Tibial nerve (tissue), 4 donors: ENCODE results near the gene PIEZO2. TPM values are rescaled to one million over a fixed set of nuclear protein-coding genes. Genes with fewer than 3 reads are reported as not detected.

Experiments used
- DNase-seq, 2 donors: peaks; one replicate each; pipeline ENCODE4 v3.0.0-alpha.2; 2019; ENCODE audit warnings: low spot score in 2 of 2
- H3K27ac ChIP-seq, 4 donors: fragments of 200-600 bp; sonication (generic) in 3 of 4; one replicate each; pipeline ENCODE4 v1.5.1; 2017 to 2019; ENCODE audit warnings: mild to moderate bottlenecking in 1 of 4
- H3K27me3 ChIP-seq, 2 donors: fragments of 200-600 bp; sonication (generic) in 1 of 2; one replicate each; pipeline versions ENCODE4 v1.5.1 to v1.6.0; 2017 to 2019
- H3K36me3 ChIP-seq, 3 donors: fragments of 200-600 bp; sonication (generic); one replicate each; pipeline ENCODE4 v1.5.1; 2018 to 2019
- H3K4me1 ChIP-seq, 4 donors: fragments of 200-600 bp; sonication (generic) in 3 of 4; one replicate each; pipeline ENCODE4 v1.5.1; 2017 to 2019
- H3K4me3 ChIP-seq, 4 donors: fragments of 200-600 bp; sonication (generic) in 3 of 4; one replicate each; pipeline ENCODE4 v1.5.1; 2017 to 2019; ENCODE audit warnings: mild to moderate bottlenecking in 1 of 4, moderate library complexity in 1 of 4
- H3K9me3 ChIP-seq, 4 donors: fragments of 200-600 bp; sonication (generic) in 3 of 4; one replicate each; pipeline ENCODE4 v1.5.1; 2017 to 2019
- CTCF ChIP-seq, 5 experiments: fragments of 200-600 bp in 3 of 5; fragments of 450-650 bp in 2 of 5; sonication (generic) in 3 of 5; IDR thresholded peaks; one replicate each; pipeline ENCODE4 v1.5.1; 2016 to 2019; ENCODE audit warnings: antibody characterized with exemption in 5 of 5, mild to moderate bottlenecking in 3 of 5, moderate library complexity in 2 of 5
- EP300 ChIP-seq, 2 donors: sonication (generic); formaldehyde crosslinking; IDR thresholded peaks; one replicate each; pipeline ENCODE4 v1.6.1; 2017; ENCODE audit warnings: antibody characterized with exemption in 2 of 2, mild to moderate bottlenecking in 1 of 2
- POLR2A ChIP-seq, 2 donors: fragments of 450-650 bp; IDR thresholded peaks; one replicate each; pipeline ENCODE4 v1.6.1; 2017; ENCODE audit warnings: antibody characterized with exemption in 2 of 2, mild to moderate bottlenecking in 2 of 2, moderate library complexity in 2 of 2
- WGBS, 2 donors: methylation state at CpG; one replicate each; pipeline ENCODE4 v1.1.5; 2018; 5-methylcytosine and 5-hydroxymethylcytosine counted together
- total RNA-seq, 4 donors: library from RNA; depleted of rRNA; stranded (reverse); fragments of >200 nt; gene quantifications; one replicate each; pipeline ENCODE4 v1.1.0, GENCODE V29; 2016

The PIEZO2 gene
- total RNA-seq, 4 donors from 2014 or later: 17.0 to 27.7 (median 22.3) TPM

- Histone ChIP-seq H3K27me3 (no peaks in the 10 kb centered on the region), H3K27ac (no peak overlapping the region), H3K9me3 (peaks cover 0 to 4% (median under 1%) of the 10 kb centered on the region in 4 donors), H3K4me1 (no peaks in the 10 kb centered on the region), H3K36me3 (no peaks in the 10 kb centered on the region), H3K4me3 (no peak overlapping the region)
- TF ChIP-seq POLR2A (IDR thresholded peaks at IDR 0.05) (no peak), CTCF (IDR thresholded peaks at IDR 0.05) (no peak), EP300 (IDR thresholded peaks at IDR 0.05) (no peak)
- 84 to 100% methylated on average over 1 of the region's 1 CpG for WGBS, 2 donors
- DNase-seq: no peak
These were observed 197.5 kb downstream of the PIEZO2 start for GRCh38 chr18:10951631-10952544.

GRCh38 chr18:10950876-10951630, 198.3 kb downstream of the PIEZO2 start:
- peaks cover 0 to 10% (median 4%) of the 10 kb centered on the region in 4 donors for H3K9me3 ChIP-seq

GRCh38 chr18:10950080-10950875, 199.1 kb downstream of the PIEZO2 start:
- H3K27ac ChIP-seq: no peak overlapping the region
- no peaks in the 10 kb centered on the region for H3K4me1 ChIP-seq
- no peak for DNase-seq
- 93% methylated on average over 12 of the region's 12 CpGs for WGBS, 2 donors
- no peak overlapping the region for H3K4me3 ChIP-seq
- no peaks in the 10 kb centered on the region for H3K36me3 ChIP-seq
- H3K27me3 ChIP-seq: no peaks in the 10 kb centered on the region
- peaks cover 0 to 18% (median 7%) of the 10 kb centered on the region in 4 donors for H3K9me3 ChIP-seq
- TF ChIP-seq EP300 (IDR thresholded peaks at IDR 0.05): no peak

More at GRCh38 chr18:10950876-10951630, 198.3 kb downstream of the PIEZO2 start:
- Histone ChIP-seq H3K36me3 (no peaks in the 10 kb centered on the region), H3K4me1 (no peaks in the 10 kb centered on the region), H3K27me3 (no peaks in the 10 kb centered on the region), H3K27ac (no peak overlapping the region), H3K4me3 (no peak overlapping the region)
- no peak for TF ChIP-seq POLR2A (IDR thresholded peaks at IDR 0.05)
- no peak for TF ChIP-seq EP300 (IDR thresholded peaks at IDR 0.05)
- TF ChIP-seq CTCF (IDR thresholded peaks at IDR 0.05): no peak
- DNase-seq: no peak
- 89 to 90% methylated on average over 8 of the region's 8 CpGs for WGBS, 2 donors

- no peaks in the 10 kb centered on the region for H3K27me3 ChIP-seq
- H3K27ac ChIP-seq: no peak overlapping the region
- no peaks in the 10 kb centered on the region for H3K36me3 ChIP-seq
- TF ChIP-seq EP300 (IDR thresholded peaks at IDR 0.05) (no peak), CTCF (IDR thresholded peaks at IDR 0.05) (no peak), POLR2A (IDR thresholded peaks at IDR 0.05) (no peak)
- peaks cover 0 to 24% (median 11%) of the 10 kb centered on the region in 4 donors for H3K9me3 ChIP-seq
- H3K4me3 ChIP-seq: no peak overlapping the region
- 86 to 91% methylated on average over 1 of the region's 1 CpG for WGBS, 2 donors
- DNase-seq: no peak
- H3K4me1 ChIP-seq: no peaks in the 10 kb centered on the region
These were observed 199.7 kb downstream of the PIEZO2 start for GRCh38 chr18:10949655-10950054.

GRCh38 chr18:10948421-10948820, 200.9 kb downstream of the PIEZO2 start:
- TF ChIP-seq EP300 (IDR thresholded peaks at IDR 0.05) (no peak), POLR2A (IDR thresholded peaks at IDR 0.05) (no peak), CTCF (IDR thresholded peaks at IDR 0.05) (no peak)
- Histone ChIP-seq H3K4me1 (no peaks in the 10 kb centered on the region), H3K27me3 (no peaks in the 10 kb centered on the region), H3K27ac (no peak overlapping the region), H3K4me3 (no peak overlapping the region), H3K36me3 (no peaks in the 10 kb centered on the region), H3K9me3 (peaks cover 0 to 27% (median 12%) of the 10 kb centered on the region in 4 donors)
- no peak for DNase-seq
- WGBS, 2 donors: 94 to 97% methylated on average over 5 of the region's 5 CpGs
